Astrocyte (in vitro differentiated cells and primary cell): ENCODE measurements around the gene KIRREL3. TPM values are rescaled to one million over a fixed set of nuclear protein-coding genes. Genes with fewer than 3 reads are reported as not detected.

Source experiments
- DNase-seq: peaks from one replicate; pipeline ENCODE4 v3.0.0-alpha.2; 2010; ENCODE audit warnings: low read depth
- FAIRE-seq: peaks from 2 replicates; lab custom pipeline; 2011; peaks lifted over from hg19 to GRCh38; lab: Jason Lieb, UNC
- H2AFZ ChIP-seq: 2 replicates; pipeline ENCODE4 v1.6.0; 2012; ENCODE audit warnings: low read depth, low read length, inconsistent platforms
- H3K27ac ChIP-seq: 2 replicates; pipeline ENCODE4 v1.5.1; 2011; ENCODE audit warnings: low read depth, low read length, inconsistent platforms
- H3K27me3 ChIP-seq: 2 replicates; pipeline ENCODE4 v1.6.0; 2011; ENCODE audit warnings: low read length, inconsistent platforms; ENCODE audit not compliant: insufficient read depth
- H3K36me3 ChIP-seq: 2 replicates; pipeline ENCODE4 v1.5.1; 2011; ENCODE audit warnings: low read length, inconsistent platforms; ENCODE audit not compliant: insufficient read depth
- H3K4me1 ChIP-seq: 2 replicates; pipeline ENCODE4 v1.5.1; 2011; ENCODE audit warnings: low read length, inconsistent platforms; ENCODE audit not compliant: insufficient read depth
- H3K4me2 ChIP-seq: 2 replicates; pipeline ENCODE4 v1.6.0; 2012; ENCODE audit warnings: low read length, inconsistent platforms
- H3K4me3 ChIP-seq: 2 replicates; pipeline ENCODE4 v1.5.1; 2011; ENCODE audit warnings: low read depth, mild to moderate bottlenecking, low read length, inconsistent platforms; ENCODE audit not compliant: insufficient read depth
- H3K79me2 ChIP-seq: 2 replicates; pipeline ENCODE4 v1.6.0; 2012; ENCODE audit warnings: mild to moderate bottlenecking, low read length, inconsistent platforms; ENCODE audit not compliant: insufficient read depth
- H3K9ac ChIP-seq: 2 replicates; pipeline ENCODE4 v1.6.0; 2012; ENCODE audit warnings: mild to moderate bottlenecking, low read length, inconsistent platforms
- H3K9me3 ChIP-seq: 2 replicates; pipeline ENCODE4 v1.5.1; 2012; ENCODE audit warnings: low read depth, mild to moderate bottlenecking, low read length, inconsistent platforms; ENCODE audit not compliant: insufficient read depth
- H4K20me1 ChIP-seq: 2 replicates; pipeline ENCODE4 v1.6.0; 2012; ENCODE audit warnings: low read length, inconsistent platforms; ENCODE audit not compliant: insufficient read depth
- H3K27ac Mint-ChIP-seq: one replicate; pipeline ENCODE4 v1.8.0; 2021; ENCODE audit warnings: mild to moderate bottlenecking, mixed read lengths; ENCODE audit not compliant: unreplicated experiment
- H3K27me3 Mint-ChIP-seq: one replicate; pipeline ENCODE4 v1.8.0; 2021; ENCODE audit warnings: low read depth, mixed read lengths; ENCODE audit not compliant: unreplicated experiment
- H3K36me3 Mint-ChIP-seq: one replicate; pipeline ENCODE4 v1.8.0; 2021; ENCODE audit warnings: low read depth, mixed read lengths; ENCODE audit not compliant: unreplicated experiment
- H3K4me1 Mint-ChIP-seq: one replicate; pipeline ENCODE4 v1.8.0; 2021; ENCODE audit warnings: low read depth, mixed read lengths; ENCODE audit not compliant: unreplicated experiment
- H3K4me3 Mint-ChIP-seq: one replicate; pipeline ENCODE4 v1.8.0; 2021; ENCODE audit warnings: mild to moderate bottlenecking, moderate library complexity, mixed read lengths; ENCODE audit not compliant: unreplicated experiment
- H3K9me3 Mint-ChIP-seq: one replicate; pipeline ENCODE4 v1.8.0; 2021; ENCODE audit warnings: mild to moderate bottlenecking, mixed read lengths; ENCODE audit not compliant: unreplicated experiment
- EZH2 ChIP-seq: IDR thresholded peaks from 2 replicates; pipeline ENCODE4 v1.6.1; 2012; ENCODE audit warnings: mild to moderate bottlenecking, low read length, inconsistent platforms; ENCODE audit not compliant: insufficient read depth
- total RNA-seq: library from RNA; stranded (reverse); gene quantifications from 2 replicates; pipeline ENCODE4 v1.2.1, GENCODE V29; 2021
- TF ChIP-seq, protein P1 (sequence below): IDR thresholded peaks from 2 replicates; pipeline ENCODE4 v1.5.1; 2011; ENCODE audit warnings: low read depth, mild to moderate bottlenecking, inconsistent platforms, low read length, moderate library complexity; ENCODE audit not compliant: insufficient read depth

Gene KIRREL3
- total RNA-seq, 1 donor from 2014 or later, result 0.91 TPM

DNA sequence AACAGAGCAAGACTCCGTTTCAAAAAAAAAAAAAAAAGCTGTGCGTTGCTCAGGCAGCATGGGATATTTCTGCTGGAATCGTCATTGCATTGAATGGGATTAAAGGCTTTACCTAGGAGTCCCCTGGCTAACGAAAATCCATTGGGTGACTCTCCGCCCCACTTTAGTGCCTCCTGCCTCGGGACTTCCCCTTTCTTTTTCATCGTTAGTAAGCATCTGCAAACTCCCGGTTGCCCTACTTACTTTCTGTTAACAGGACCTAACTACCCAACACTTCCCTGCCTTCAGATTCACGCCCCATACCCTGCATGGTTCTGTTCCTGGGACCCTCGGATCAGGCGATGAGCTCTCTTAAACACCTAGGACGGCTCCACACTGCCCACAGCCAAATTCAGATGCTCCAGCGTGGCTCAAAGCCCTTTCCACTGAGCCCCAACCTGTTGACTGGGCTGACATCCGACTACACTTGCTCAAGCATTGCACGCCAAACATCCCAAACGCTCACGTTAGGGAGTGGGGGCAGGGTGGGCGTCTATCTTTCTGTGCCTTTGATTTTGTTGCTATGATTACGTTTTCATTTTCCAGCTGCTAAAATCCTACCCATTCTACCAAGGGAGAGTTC is 501.3 kb downstream of the KIRREL3 start:
- Histone ChIP-seq H3K79me2 (no peaks in the 10 kb centered on the region), H4K20me1 (no peaks in the 10 kb centered on the region), H3K9me3 (no peaks in the 10 kb centered on the region), H3K4me1 (no peaks in the 10 kb centered on the region), H3K36me3 (no peaks in the 10 kb centered on the region), H3K4me3 (no peak overlapping the region), H3K27me3 (peaks cover 5% of the 10 kb centered on the region), H3K9ac (no peak overlapping the region), H3K4me2 (no peak overlapping the region), H3K27ac (no peak overlapping the region), H2AFZ (no peak overlapping the region)
- H3K27me3 Mint-ChIP-seq, result peaks cover 60% of the 10 kb centered on the region
- peaks cover 3% of the 10 kb centered on the region for H3K9me3 Mint-ChIP-seq
- no peaks in the 10 kb centered on the region for H3K4me1 Mint-ChIP-seq
- no peak for TF ChIP-seq EZH2
- TF ChIP-seq, protein P1, sequence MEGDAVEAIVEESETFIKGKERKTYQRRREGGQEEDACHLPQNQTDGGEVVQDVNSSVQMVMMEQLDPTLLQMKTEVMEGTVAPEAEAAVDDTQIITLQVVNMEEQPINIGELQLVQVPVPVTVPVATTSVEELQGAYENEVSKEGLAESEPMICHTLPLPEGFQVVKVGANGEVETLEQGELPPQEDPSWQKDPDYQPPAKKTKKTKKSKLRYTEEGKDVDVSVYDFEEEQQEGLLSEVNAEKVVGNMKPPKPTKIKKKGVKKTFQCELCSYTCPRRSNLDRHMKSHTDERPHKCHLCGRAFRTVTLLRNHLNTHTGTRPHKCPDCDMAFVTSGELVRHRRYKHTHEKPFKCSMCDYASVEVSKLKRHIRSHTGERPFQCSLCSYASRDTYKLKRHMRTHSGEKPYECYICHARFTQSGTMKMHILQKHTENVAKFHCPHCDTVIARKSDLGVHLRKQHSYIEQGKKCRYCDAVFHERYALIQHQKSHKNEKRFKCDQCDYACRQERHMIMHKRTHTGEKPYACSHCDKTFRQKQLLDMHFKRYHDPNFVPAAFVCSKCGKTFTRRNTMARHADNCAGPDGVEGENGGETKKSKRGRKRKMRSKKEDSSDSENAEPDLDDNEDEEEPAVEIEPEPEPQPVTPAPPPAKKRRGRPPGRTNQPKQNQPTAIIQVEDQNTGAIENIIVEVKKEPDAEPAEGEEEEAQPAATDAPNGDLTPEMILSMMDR, result no peak
- no peaks in the 10 kb centered on the region for H3K36me3 Mint-ChIP-seq
- DNase-seq (no peak), FAIRE-seq (no peak)
- H3K4me3 Mint-ChIP-seq, result no peak overlapping the region
- H3K27ac Mint-ChIP-seq, result no peak overlapping the region

DNA sequence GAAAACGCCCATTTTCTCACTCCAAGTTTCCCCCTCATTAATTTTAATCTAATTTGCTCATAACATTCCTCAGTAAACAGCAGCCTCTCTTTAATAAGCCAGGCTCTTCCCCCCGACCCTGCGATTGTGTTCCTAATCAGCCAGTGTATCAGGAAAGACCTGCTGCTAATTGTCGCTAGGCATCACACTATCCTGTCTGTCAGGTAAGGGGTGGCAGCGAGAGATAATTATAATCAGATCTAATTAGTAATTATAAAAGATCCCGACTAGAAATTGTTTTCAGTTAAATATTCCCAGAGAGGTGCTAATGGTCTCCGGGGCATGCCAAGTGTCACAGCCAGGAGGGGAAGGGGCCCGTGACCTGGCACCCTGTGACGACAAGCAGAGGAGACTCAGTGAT is 502.3 kb downstream of the KIRREL3 start:
- no peaks in the 10 kb centered on the region for H3K36me3 Mint-ChIP-seq
- Histone ChIP-seq H3K4me2 (no peak overlapping the region), H3K27ac (no peak overlapping the region), H3K36me3 (no peaks in the 10 kb centered on the region), H3K79me2 (no peaks in the 10 kb centered on the region), H4K20me1 (no peaks in the 10 kb centered on the region), H3K4me1 (no peaks in the 10 kb centered on the region), H3K4me3 (no peak overlapping the region), H3K9me3 (no peaks in the 10 kb centered on the region), H3K27me3 (peaks cover 5% of the 10 kb centered on the region), H2AFZ (no peak overlapping the region), H3K9ac (no peak overlapping the region)
- H3K4me1 Mint-ChIP-seq, result no peaks in the 10 kb centered on the region
- DNase-seq (no peak), FAIRE-seq (no peak)
- H3K27me3 Mint-ChIP-seq, result peaks cover 54% of the 10 kb centered on the region
- TF ChIP-seq, protein P1, result no peak
- H3K9me3 Mint-ChIP-seq, result no peaks in the 10 kb centered on the region
- H3K4me3 Mint-ChIP-seq, result no peak overlapping the region
- no peak overlapping the region for H3K27ac Mint-ChIP-seq

DNA sequence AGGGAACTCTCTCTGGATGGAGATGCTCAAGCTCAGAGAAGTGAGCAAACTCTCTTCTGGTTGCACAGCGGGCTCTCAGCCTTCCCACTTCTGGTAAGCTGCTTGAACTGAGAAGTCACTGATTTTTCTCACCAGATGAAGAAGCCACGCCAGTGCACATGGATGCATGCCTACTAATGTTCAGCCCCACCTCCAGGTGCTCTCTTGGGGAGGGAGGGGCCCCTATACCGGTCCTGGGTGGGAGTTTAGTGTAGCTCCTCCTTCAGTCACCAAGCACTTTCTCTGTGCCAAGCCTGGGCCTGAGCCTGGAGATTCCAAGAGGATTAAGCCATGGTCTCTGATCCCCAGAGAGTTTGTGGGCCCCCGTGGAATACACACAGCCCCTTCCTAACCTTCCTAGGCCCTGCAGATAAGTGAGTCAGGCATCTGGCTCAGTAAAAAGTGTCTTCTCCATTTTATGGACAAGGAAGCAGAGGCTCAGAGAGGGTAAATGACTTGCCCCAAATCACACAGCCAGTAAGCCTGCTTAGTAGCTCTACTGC is 502.9 kb downstream of the KIRREL3 start:
- Histone ChIP-seq H3K27ac (no peak overlapping the region), H3K4me1 (no peaks in the 10 kb centered on the region), H4K20me1 (no peaks in the 10 kb centered on the region), H3K36me3 (no peaks in the 10 kb centered on the region), H3K4me3 (no peak overlapping the region), H2AFZ (no peak overlapping the region), H3K9ac (no peak overlapping the region), H3K9me3 (no peaks in the 10 kb centered on the region), H3K27me3 (peaks cover 5% of the 10 kb centered on the region), H3K4me2 (no peak overlapping the region), H3K79me2 (no peaks in the 10 kb centered on the region)
- H3K36me3 Mint-ChIP-seq, result no peaks in the 10 kb centered on the region
- FAIRE-seq (no peak), DNase-seq (no peak)
- no peaks in the 10 kb centered on the region for H3K4me1 Mint-ChIP-seq
- no peak overlapping the region for H3K27ac Mint-ChIP-seq
- TF ChIP-seq, protein P1, result no peak
- no peak for TF ChIP-seq EZH2
- H3K4me3 Mint-ChIP-seq, result no peak overlapping the region
- H3K9me3 Mint-ChIP-seq, result no peaks in the 10 kb centered on the region
- H3K27me3 Mint-ChIP-seq, result peaks cover 52% of the 10 kb centered on the region
